H1 (cell line): ENCODE measurements around the gene INO80. TPM values are rescaled to one million over a fixed set of nuclear protein-coding genes. Genes with fewer than 3 reads are reported as not detected.

ENCODE experiments used
- ASH2L ChIP-seq: fragments of 200-600, 300-600 bp; sonication (generic); IDR thresholded peaks from one replicate; pipeline ENCODE4 v1.7.1; 2017; ENCODE audit warnings: low read length
- BCL11A ChIP-seq, 2 experiments: IDR thresholded peaks; one replicate each; pipeline ENCODE4 v1.6.1; 2011; ENCODE audit warnings: low read depth in 2 of 2, low read length in 2 of 2, mild to moderate bottlenecking in 2 of 2
- CEBPB ChIP-seq: IDR thresholded peaks from 2 replicates; pipeline ENCODE4 v1.6.1; 2012; ENCODE audit warnings: low read depth, low read length
- CREB1 ChIP-seq: IDR thresholded peaks from 2 replicates; pipeline ENCODE4 v1.6.1; 2012; ENCODE audit warnings: inconsistent platforms
- EZH2 ChIP-seq: fragments of 200-600 bp; sonication (generic); IDR thresholded peaks from 2 replicates; pipeline ENCODE4 v1.7.1; 2012; ENCODE audit warnings: low read depth, mild to moderate bottlenecking, moderate library complexity, low read length, inconsistent platforms; ENCODE audit not compliant: severe bottlenecking
- GTF2F1 ChIP-seq: IDR thresholded peaks from 2 replicates; pipeline ENCODE4 v1.6.1; 2012; ENCODE audit warnings: low read depth, low read length, improper control_type of control experiment, borderline replicate concordance
- NRF1 ChIP-seq: IDR thresholded peaks from 2 replicates; pipeline ENCODE4 v1.6.1; 2011; ENCODE audit warnings: mild to moderate bottlenecking, low read depth, low read length, improper control_type of control experiment
- SUZ12 ChIP-seq: fragments of 200-600 bp; sonication (generic); IDR thresholded peaks from 2 replicates; pipeline ENCODE4 v1.6.1; 2012; ENCODE audit warnings: mild to moderate bottlenecking, inconsistent platforms, low read length, moderate library complexity, mixed read lengths
- YY1 ChIP-seq: IDR thresholded peaks from 2 replicates; pipeline ENCODE4 v1.6.1; 2011; ENCODE audit warnings: low read depth, mild to moderate bottlenecking, low read length
- polyA plus RNA-seq, 7 experiments: library from polyadenylated mRNA; depleted of rRNA in 3 of 7; stranded (reverse) in 5 of 7; unstranded in 2 of 7; fragments of >200 nt in 5 of 7; fragments of 200-250 nt in 2 of 7; gene quantifications; 1 replicate in 5 of 7; 2 replicates in 1 of 7; 4 replicates in 1 of 7; pipeline versions ENCODE4 v1.2.1 to v1.2.3, GENCODE V29; 2011 to 2013; ENCODE audit warnings: missing spikeins in 2 of 7, mixed read lengths in 2 of 7
- total RNA-seq: library from RNA; stranded (reverse); fragmentation: NEBNext Ultra II Directional; extraction: Animal tissue kit (Norgen Biotek cat#: 25700); gene quantifications from 2 replicates; pipeline ENCODE4 v1.2.1, GENCODE V29; 2021

INO80 gene
- total and polyA plus RNA-seq, 2 of the 8 experiments (the other 6 are each of a cell fraction or from before 2014, with no cell fraction given): 4.3 to 24.5 TPM

DNA sequence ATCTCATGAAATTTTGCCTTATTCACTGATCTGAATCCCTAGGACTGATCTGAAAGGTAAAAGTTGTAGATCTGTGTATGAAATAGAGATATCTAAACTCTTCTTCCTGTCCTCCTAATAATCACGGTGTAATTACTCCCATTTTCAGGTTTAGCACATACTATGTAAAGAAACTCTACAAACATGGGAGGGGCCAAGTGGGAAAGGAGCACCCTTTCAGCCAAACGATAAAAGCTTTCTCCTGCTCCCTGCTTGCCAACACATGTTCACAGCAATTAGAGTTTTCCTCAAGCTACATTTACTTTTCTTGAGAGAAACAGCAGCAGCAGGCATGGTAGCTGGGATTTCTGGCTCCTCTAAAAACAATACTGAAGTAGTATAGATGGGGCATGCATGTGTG is 91.2 kb downstream of the INO80 start (continued):
- no peak for TF ChIP-seq EZH2
- TF ChIP-seq NRF1: no peak
- no peak for TF ChIP-seq CEBPB
- no peak for TF ChIP-seq YY1
- TF ChIP-seq BCL11A (IDR thresholded peaks at IDR 0.05; ENCODE audit: low read depth in 2 of 2, low read length in 2 of 2): no peak
- no peak for TF ChIP-seq CREB1
- no peak for TF ChIP-seq GTF2F1
- no peak for TF ChIP-seq SUZ12
- no peak for TF ChIP-seq ASH2L
- TF ChIP-seq, all 59 proteins: peak for 0
